Cortex of kidney (tissue), 1 donor: ENCODE data around the gene MCF2L2.

Source experiments
- DNase-seq: peaks from one replicate; lab custom pipeline; 2025; lab: John Stamatoyannopoulos, UW

Gene MCF2L2

DNA sequence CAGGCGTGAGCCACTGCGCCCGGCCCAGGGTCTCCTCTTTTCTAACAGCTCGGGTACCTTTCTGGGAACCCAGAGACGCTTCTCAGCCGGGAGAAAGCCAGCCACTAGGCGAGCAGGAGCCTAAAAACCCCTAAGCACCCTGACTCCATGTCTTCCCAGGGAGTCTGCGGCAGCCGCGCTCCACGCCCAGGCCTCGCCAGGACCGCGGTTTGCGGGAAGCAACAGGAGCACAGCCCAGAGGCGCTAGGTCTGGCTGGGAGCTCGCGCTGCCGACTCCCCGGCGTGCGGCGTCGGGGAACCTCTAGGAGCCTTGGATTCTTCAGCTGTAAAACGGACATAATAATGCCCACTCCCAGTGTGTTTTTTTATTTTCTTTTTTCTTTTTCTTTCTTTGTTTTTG, 264.9 kb downstream of the MCF2L2 start:
- DNase-seq, result no peak

DNA sequence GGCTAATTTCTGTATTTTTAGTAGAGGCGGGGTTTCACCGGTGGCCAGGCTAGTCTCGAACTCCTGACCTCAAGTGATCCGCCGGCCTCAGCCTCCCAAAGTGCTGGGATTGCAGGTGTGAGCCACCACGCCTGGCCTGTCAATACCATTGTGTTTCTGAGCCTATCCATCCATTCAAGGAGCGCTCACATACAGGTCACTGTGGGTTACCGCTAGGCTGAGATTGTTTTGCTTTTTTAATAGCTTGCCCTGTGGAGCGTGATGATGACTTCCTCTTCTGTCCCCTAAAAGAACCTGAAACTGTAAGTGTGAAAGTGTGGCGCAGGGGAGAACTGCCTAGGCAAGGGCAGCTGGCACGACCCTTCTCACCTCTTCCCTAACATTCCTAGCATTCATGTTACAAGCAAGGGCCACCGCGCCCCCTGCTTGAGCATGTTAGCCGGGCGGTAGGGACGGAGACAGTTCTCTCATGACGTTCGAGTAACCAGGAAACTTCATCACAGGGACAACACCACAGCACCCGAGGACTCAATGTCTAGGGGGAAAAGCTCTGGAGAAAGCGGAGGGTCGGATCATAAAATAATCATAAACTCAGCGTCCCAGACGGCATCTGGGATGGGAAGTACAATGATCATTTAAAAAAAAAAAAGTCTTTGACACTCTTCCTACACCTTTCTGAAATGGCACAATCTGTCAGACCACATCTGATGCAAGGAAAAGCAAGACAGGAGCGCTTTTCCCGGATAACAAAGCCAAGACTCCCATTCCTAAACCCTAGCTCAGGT, 266.7 kb downstream of the MCF2L2 start:
- no peak for DNase-seq

DNA sequence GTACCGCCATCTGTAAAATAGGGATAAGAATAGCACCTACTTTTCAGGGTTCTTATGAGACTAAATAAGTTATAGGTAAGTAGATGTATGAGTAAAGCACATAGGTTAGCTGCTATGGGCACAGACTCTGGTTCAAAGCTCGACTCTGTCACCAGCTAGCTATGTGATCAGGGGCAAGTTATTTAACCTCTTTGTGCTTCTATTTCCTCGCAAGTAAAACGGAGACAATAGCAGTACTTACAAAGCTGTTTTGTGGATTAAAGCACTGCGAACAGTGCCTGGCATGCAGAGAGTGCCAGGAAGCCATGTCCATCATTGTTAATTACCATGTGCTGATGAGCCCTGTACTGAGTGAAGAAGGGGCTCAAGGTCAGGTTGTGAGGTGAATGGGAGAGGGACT, 267.8 kb downstream of the MCF2L2 start:
- DNase-seq, result no peak

DNA sequence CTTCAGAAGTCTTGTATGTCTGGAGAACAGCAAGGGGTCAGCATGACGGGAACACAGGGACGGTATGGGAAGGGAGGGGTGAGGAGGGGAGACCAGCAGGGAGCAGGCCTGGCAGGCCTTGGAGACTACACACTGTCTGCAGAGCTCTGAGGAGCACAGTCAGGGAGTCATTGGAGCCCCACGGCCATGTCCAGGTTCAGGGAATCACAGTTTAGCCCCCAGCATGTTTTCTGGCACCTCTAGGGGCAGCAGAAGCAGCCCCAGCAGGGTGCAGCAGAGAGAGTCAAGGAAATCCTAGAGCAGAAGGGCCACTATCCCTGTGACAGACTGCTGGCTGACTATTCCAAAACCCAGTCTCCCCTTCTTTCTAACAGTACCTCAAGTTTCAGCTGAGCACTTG, 269.1 kb downstream of the MCF2L2 start:
- no peak for DNase-seq

DNA sequence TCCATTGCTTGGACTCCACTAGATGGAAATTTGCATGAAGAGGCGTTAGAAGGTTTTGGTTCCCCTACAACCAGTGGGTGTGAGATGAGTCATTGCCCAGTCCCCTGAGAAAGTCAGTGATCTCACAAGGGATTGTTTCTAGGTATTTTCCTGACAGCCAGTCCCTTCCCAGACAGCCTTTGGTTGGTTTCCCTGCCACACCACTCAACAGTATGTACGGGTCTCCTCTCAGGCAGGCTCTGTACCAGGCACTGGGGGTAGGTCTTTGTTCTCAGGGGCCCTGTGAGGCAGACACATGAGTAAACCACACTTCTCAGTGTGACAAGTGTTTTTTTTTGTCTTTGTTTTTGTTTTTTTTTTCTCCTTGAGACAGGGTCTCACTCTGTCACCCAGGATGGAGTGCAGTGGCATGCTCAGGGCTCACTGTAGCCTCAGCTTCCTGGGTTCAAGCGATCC, 269.8 kb downstream of the MCF2L2 start:
- DNase-seq, result no peak

DNA sequence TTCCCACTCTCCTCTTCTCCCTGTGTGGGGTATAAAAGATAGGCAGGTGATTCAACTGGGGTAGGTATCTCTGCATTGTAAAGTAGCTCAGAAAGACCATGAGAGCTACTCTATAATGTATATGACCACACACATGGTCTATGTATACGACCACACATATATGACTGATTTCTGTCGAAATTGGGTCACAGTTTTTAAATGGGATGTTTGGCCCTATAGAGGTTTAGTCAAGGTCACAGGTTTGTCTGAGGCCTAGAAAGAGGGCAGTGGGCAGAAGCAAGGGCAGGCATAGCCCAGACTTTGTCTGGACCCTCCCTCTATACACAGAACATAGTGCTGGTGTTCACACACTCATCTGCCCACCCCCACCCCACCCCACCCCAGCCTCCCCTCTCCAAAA, 270.3 kb downstream of the MCF2L2 start:
- no peak for DNase-seq

DNA sequence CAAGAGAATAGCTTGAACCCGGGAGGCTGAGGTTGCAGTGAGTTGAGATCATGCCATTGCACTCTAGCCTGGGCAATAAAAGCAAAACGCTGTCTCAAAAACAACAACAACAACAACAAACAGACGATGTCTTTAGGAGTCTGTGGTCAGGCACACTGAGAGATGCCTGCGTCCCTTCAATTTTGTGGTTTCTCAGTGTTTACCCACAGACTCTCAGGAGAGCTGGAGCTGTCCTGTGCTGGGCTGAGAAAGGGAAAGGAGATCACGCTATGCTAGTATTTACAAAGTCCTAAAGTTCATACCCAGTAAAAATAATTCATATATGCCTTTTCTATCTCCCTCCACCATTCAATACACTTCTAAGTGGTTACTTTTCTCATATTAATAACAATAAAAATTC, 272.2 kb downstream of the MCF2L2 start:
- no peak for DNase-seq

DNA sequence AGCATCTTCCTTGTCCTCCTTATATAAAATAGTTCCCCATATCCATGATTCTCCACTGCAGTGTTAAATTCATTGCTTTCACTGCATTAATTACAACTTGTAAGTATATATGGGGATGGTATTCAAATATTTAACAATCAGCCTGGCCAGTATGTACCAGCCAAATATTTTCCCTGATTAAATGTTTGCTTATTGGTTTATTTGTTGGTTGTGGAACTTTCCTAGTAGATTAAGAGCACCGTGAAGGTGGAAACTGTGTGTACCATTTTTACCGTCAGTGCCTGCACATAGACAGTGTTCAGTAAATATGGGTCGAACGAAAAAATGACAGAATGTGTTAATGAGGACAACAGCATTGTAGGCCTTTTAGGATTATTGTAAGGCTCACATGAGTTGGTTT, 272.9 kb downstream of the MCF2L2 start:
- DNase-seq, result no peak

DNA sequence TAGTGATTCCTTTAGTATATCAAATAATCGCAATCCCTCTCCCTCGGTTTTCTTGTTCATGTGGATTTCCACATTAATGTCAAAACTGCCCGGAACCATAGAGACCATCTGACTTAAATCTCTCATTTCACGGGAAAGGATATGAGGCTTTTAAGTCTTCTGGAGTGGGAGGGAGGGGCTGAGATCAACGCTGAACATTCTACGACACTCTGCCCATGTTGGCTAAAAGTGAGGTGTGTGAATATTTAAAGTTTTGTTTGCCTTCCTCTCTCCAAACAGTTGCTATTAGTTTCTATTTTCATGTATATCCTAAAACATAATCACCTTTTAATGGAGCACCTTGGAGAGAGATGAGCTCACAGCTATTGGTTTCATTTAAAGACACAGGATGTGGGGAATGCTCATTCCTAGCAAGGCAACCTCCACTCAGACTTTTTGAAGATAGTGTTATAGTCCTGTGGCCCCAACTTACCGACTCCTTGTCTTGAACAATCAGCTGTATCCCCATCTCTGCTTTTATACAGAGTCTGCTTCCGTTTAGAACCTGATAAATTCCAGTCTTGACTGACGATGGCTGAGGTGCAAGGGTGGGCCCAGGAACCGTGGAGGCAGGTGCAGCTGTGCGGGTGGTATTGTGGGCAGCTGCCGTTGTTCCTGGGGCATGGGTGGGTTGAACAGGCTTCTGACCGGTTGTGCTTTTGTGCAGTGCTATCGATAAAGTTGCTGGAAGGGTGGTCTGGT, 275.0 kb downstream of the MCF2L2 start:
- DNase-seq, result no peak

DNA sequence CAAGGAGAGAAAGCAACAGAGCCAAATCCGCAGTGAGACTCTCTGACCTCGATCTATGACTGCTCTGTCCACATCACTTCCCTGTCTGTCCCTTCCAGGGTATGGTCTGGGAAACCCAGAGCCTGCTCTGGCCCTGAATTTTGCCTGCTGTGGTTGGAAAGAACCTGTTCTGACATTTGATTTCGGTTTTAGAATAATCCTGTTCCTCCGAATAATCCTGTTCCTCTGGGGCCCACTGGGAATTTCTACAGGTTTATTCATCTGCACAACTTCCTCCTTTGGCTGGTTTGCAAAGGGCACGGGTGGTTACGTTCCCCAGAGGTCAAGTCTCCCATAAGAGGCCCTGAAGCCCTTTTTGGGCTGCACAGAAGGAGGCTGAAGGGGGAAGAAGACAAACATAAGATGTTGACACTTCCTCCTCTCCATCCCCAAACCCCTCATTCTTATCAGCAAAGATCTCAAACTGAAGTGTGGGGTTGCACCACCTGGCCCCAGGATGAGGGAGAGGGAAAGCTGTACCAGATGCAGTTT, 276.5 kb downstream of the MCF2L2 start:
- no peak for DNase-seq

DNA sequence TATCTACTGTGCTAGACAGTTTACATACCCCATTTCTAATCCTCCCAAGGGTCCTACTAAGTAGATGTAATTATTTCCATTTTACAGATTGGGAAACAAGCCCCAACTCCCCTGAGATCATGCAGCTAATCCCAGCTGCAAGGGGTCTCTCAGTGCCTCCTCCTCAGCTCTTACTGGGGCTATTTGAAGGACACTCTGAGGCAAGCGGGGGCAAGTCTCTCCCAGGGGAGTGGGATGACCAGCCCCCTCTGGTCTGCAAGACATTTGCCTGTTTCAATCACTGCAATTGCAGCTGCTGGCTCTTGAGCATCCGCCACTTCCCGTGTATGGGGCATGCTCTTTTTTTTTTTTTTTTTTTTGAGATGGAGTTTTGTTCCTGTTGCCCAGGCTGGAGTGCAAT, 277.3 kb downstream of the MCF2L2 start:
- DNase-seq, result no peak

DNA sequence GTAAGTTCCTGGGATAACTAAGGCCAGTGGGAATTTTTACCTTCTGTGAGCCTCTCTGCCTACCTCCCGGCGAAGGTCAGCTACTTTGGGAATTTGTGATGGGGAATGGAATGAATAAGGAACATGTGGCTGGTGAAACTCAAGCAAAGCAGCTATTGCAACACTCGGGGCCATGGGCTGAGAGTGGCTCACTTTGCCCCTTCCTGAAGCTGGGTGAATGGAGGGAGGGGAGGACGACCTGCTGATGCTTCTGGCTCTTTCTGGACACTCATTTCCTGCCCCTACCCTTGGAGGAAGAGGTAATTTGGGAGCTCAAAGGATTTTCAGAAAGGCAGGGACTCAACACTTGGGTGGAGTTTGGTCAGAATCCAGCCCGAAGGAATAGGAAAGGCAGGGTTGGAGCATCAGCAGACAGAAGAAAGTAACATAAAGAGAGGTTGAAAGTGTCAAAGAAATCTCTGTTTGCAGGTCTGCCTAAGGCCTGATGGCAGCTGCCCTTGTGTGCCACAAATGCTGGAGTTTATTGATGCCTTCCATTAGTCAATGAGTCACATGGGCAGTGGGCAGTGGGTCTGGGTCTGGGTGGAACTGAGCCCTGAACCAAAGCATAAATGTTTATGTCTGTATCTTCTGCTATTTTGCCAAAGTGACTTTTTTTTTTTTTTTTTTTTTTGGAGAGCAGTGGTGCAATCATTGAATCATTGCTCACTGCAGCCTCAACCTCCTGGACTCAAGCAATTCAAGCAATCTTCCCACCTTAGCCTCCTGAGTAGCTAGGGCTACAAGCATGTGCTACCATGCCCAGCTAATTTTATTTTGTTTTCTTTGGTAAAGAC, 278.3 kb downstream of the MCF2L2 start:
- DNase-seq, result no peak

DNA sequence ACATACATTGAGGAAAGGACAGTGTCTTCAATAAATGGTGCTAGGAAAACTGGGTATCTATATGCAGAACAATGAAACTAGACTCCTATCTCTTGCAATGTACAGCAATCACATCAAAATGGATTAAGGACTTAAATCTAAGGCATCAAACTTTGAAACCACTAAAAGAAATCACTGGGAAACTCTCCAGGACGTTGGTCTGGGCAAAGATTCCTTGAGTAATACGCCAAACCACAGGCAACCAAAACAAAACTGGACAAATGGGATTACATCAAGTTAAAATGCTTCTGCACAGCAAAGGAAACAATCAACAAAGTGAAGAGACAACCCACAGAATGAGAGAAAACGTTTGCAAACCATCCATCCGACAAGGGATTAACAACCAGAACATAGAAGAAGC, 280.4 kb downstream of the MCF2L2 start:
- DNase-seq, result no peak

DNA sequence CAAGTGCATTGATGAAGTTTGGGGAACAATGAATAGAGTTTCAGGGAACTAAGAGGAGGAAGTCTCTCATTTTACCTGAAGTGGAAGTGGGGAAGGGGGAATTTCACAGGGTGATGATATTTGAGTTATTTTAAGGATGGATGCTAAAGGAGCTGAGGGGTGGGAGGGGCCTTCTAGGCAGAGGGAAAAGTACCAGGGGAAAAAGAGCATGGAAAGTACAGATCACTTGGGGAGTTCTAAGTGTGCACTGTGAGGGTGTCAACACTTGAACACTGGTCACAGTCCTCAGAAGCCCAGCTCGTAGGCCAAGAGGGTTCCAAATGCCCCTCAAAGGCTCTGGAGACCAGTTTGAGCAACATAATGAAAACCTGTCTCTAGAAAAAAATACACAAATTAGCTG, 284.1 kb downstream of the MCF2L2 start:
- DNase-seq, result no peak

DNA sequence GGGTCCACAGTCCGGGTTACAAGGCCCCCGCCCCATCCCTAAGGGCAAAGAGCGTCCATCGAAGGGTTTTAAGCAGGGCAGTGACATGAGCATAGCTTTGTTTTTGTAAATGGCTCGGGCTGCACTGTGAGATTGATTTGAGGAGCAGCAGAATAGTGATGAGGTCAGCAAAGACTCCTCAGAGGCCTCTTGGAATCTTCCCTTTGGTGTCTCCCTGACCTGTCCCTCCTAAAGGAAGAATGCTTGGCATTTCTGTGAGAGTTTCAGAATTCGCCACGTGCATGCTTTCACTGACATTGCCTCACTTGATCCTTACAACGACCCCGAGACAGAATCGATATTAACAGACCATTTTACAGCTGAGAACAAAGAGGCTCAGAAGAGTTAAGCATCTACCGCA, 286.2 kb downstream of the MCF2L2 start:
- DNase-seq, result no peak

DNA sequence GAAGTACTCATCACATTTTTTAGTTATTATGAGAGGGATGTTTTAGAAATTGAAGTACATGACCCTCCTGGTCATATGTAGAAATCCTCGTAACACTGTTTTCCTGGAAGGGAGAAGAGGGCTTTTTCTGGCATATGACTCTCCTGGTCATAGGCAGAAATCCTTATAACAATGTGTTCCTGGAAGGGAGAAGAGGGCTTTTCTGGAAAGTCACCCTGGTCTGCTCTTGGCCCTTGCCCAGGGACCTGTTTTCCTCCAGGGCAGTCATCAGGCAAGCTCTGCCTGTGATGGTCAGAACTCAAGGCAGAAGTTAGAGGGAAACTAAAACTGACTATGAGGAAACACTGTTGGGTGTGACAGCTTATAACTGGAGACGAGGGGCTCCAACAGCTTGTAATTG, 293.6 kb downstream of the MCF2L2 start:
- DNase-seq, result no peak

DNA sequence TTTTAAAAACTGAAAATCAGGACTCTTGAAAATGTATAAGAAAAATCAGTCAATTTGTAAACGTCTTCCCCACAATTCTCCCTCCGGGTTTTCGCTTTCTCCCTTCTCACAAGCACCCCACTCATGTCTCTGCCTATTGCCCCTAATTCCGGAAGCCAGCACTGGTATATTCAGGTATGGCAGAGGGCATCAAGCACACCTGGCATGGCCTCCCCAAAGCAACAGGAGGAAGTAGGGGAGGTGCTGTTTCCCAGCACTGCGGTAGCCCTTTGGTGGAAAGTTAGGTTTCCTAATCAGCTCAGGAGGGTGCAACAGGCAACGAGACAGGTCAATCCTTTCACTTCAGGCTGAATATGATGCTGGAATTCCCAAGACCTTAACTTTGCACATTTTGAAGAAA, 296.0 kb downstream of the MCF2L2 start:
- no peak for DNase-seq

DNA sequence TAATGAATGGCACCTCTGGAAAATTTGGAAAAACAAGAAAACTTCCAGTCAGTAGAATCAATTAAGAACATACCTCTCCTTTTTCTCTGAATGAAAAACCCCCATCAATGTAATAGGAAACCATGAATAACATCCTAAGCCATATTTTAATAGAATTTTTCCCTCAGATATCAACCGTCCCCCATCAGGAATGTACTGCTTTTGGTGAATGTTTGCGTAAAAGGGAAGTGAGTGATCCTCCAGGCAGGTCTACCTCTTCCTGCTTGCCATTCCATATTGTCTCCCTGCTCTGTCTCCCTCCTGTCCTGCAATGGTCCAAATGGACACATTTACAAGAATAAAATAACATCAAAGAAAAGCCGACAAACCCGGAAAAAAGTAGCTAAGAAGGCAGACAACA, 296.7 kb downstream of the MCF2L2 start:
- no peak for DNase-seq

DNA sequence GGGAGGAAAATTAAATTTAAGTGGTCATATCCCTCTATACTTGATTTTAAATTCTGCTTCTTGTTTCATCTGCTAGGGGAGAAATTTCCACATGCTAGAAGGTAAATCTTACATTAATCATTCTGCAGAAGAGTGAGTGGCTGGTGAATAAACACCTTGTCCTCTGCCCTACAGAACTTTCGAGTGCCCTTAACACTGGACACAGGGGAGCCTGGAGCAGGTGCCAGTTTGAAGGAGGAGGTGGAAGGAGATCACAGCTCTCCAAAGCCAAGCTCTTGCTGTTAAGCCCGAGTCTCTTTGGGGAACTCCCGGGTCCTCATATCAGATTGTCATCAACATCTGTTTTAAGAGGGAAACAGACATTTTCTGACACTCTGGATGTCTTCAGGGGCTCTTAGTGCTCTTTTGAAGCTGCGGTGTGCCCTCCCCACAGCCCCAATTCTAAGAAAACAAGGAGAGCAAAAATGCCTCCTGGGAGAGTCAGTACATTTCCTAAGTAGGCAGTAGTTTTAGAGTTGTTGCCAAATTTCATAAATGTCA, 297.2 kb downstream of the MCF2L2 start:
- DNase-seq, result no peak

DNA sequence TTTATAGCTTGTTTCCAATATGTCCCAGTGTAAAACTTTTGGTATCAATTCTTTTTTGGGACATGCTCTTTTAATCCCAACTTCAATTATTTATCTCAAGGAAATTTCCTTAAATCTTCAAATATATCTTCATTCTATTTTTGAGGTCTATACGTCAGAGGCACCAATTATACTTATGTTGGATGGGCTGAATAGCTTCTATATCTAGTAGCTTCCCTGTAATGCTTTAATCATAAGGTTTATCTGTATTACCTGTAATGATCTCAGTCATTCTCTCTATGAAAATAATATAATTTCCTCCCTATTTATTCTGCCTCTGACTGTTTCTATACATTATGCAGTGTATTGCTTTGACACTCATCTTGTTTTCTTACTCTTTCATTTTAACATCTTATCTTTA, 299.2 kb downstream of the MCF2L2 start:
- DNase-seq, result no peak

DNA sequence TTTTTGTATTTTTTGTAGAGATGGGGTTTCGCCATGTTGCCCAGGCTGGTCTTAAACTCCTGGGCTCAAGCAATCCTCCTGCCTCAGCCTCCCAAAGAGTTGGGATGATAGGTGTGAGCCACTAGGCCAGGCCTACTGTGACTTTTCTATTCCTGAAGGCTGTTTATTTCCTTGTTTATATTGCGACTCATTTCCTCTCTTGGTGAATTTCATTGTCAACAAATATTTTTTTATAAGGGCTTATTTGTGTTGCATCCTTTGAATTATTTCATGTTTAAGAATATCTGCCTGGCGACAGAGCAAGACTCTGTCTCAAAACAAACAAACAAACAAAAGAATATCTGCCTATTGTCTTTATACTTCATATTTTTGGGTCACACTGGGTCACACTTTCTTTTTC, 299.7 kb downstream of the MCF2L2 start:
- DNase-seq, result no peak
